IMR-90 (cell line): Measurements from ENCODE around the gene NATD1. TPM values are rescaled to one million over a fixed set of nuclear protein-coding genes. Genes with fewer than 3 reads are reported as not detected.

Experiments
- ATAC-seq: fragments of 200-7000 bp; cut with Tn5 transposase; 2 replicates; pipeline ENCODE4 v1.9.1; 2020; ENCODE audit warnings: low read depth, mild to moderate bottlenecking, moderate library complexity
- BruUV-seq: library from RNA; stranded (reverse); fragments of 400-500 nt; replicated peaks from 2 replicates; lab custom pipeline; 2021; lab: Mats Ljungman, UMichigan
- CTCF ChIA-PET: fragments of 300-600 bp; formaldehyde crosslinking; extraction: SDS; loops from one replicate; lab custom pipeline; 2021; ENCODE audit warnings: antibody characterized with exemption; lab: Yijun Ruan, JAX
- POLR2A ChIA-PET: fragments of 300-600 bp; sonication (Branson Sonifier 250); formaldehyde crosslinking; loops from one replicate; lab custom pipeline; 2022; ENCODE audit warnings: antibody characterized with exemption; ENCODE audit not compliant: unreplicated experiment; lab: Charles Lee
- DNase-seq: peaks from one replicate; pipeline ENCODE4 v3.0.0; 2013
- H2AFZ ChIP-seq: replicated peaks from 2 replicates; pipeline ENCODE3; 2013; ENCODE audit warnings: low read length, mild to moderate bottlenecking; ENCODE audit not compliant: poor library complexity
- H2AK5ac ChIP-seq: 2 replicates; pipeline ENCODE4 v1.6.1; 2013; ENCODE audit warnings: low read depth, low read length, inconsistent platforms
- H2AK9ac ChIP-seq: replicated peaks from 2 replicates; pipeline ENCODE3; 2013; ENCODE audit warnings: mild to moderate bottlenecking, low read depth, low read length, moderate library complexity; ENCODE audit not compliant: poor library complexity
- H2BK120ac ChIP-seq: 2 replicates; pipeline ENCODE4 v1.6.1; 2013; ENCODE audit warnings: low read depth, low read length, inconsistent platforms
- H2BK15ac ChIP-seq: 3 replicates; pipeline ENCODE4 v1.6.1; 2013; ENCODE audit warnings: low read depth, low read length, inconsistent platforms
- H2BK20ac ChIP-seq: 2 replicates; pipeline ENCODE4 v1.6.1; 2013; ENCODE audit warnings: low read depth, mild to moderate bottlenecking, inconsistent platforms, low read length, moderate library complexity
- H2BK5ac ChIP-seq: 2 replicates; pipeline ENCODE4 v1.6.1; 2013; ENCODE audit warnings: mild to moderate bottlenecking, low read depth, low read length, inconsistent platforms; ENCODE audit not compliant: poor library complexity, severe bottlenecking
- H3K14ac ChIP-seq: replicated peaks from 2 replicates; pipeline ENCODE4 v1.6.1; 2013; ENCODE audit warnings: low read depth, low read length, inconsistent platforms
- H3K18ac ChIP-seq: 2 replicates; pipeline ENCODE4 v1.6.1; 2013; ENCODE audit warnings: low read depth, low read length, control low read depth
- H3K23ac ChIP-seq: 2 replicates; pipeline ENCODE4 v1.6.1; 2013; ENCODE audit warnings: low read depth, low read length, inconsistent platforms
- H3K27ac ChIP-seq: 2 replicates; pipeline ENCODE4 v1.5.1; 2013; ENCODE audit warnings: mild to moderate bottlenecking, control low read depth, low read length; ENCODE audit not compliant: insufficient read depth
- H3K27me3 ChIP-seq: 2 replicates; pipeline ENCODE4 v1.6.1; 2013; ENCODE audit warnings: low read length; ENCODE audit not compliant: control insufficient read depth, insufficient read depth
- H3K36me3 ChIP-seq: 2 replicates; pipeline ENCODE4 v1.6.1; 2013; ENCODE audit warnings: low read length, mixed read lengths; ENCODE audit not compliant: control insufficient read depth, insufficient read depth
- H3K4ac ChIP-seq: 2 replicates; pipeline ENCODE4 v1.6.1; 2013; ENCODE audit warnings: low read depth, low read length, inconsistent platforms
- H3K4me1 ChIP-seq: 2 replicates; pipeline ENCODE4 v1.6.1; 2013; ENCODE audit warnings: low read length, mixed read lengths; ENCODE audit not compliant: control insufficient read depth, insufficient read depth
- H3K4me2 ChIP-seq: 2 replicates; pipeline ENCODE4 v1.6.1; 2013; ENCODE audit warnings: low read depth, mild to moderate bottlenecking, control low read depth, low read length, moderate library complexity
- H3K4me3 ChIP-seq: 2 replicates; pipeline ENCODE4 v1.5.1; 2013; ENCODE audit warnings: low read depth, mild to moderate bottlenecking, control low read depth, low read length, moderate library complexity; ENCODE audit not compliant: insufficient read depth
- H3K56ac ChIP-seq: 2 replicates; pipeline ENCODE4 v1.6.1; 2013; ENCODE audit warnings: low read length, inconsistent platforms; ENCODE audit not compliant: insufficient read depth; ENCODE audit errors: extremely low read depth
- H3K79me1 ChIP-seq, 2 experiments: 2 replicates each; pipeline ENCODE4 v1.6.1; 2013; ENCODE audit warnings: low read length in 2 of 2, inconsistent platforms in 1 of 2, low read depth in 1 of 2
- H3K9ac ChIP-seq: 2 replicates; pipeline ENCODE4 v1.6.1; 2013; ENCODE audit warnings: low read depth, low read length, control low read depth
- H3K9me1 ChIP-seq: 2 replicates; pipeline ENCODE4 v1.6.1; 2013; ENCODE audit warnings: low read length, inconsistent platforms; ENCODE audit not compliant: insufficient read depth
- H3K9me3 ChIP-seq: 2 replicates; pipeline ENCODE4 v1.6.1; 2013; ENCODE audit warnings: low read length; ENCODE audit not compliant: control insufficient read depth, insufficient read depth
- H4K20me1 ChIP-seq: 2 replicates; pipeline ENCODE4 v1.6.1; 2013; ENCODE audit warnings: low read length, inconsistent platforms; ENCODE audit not compliant: insufficient read depth
- H4K5ac ChIP-seq: 2 replicates; pipeline ENCODE4 v1.6.1; 2013; ENCODE audit warnings: mild to moderate bottlenecking, low read depth, low read length, control low read depth
- H4K8ac ChIP-seq, 2 experiments: 2 replicates each; pipeline ENCODE4 v1.6.1; 2013; ENCODE audit warnings: low read depth in 2 of 2, low read length in 2 of 2, control low read depth in 1 of 2, inconsistent platforms in 1 of 2
- H4K91ac ChIP-seq: 2 replicates; pipeline ENCODE4 v1.6.1; 2013; ENCODE audit warnings: low read depth, low read length, inconsistent platforms; ENCODE audit not compliant: insufficient read depth
- BHLHE40 ChIP-seq: fragments of 150-350 bp; IDR thresholded peaks from 2 replicates; pipeline ENCODE4 v1.6.1; 2016; ENCODE audit warnings: mild to moderate bottlenecking, low read depth, low read length
- CEBPB ChIP-seq: IDR thresholded peaks from 2 replicates; pipeline ENCODE4 v1.6.1; 2012; ENCODE audit warnings: low read depth, low read length, improper control_type of control experiment
- CHD1 ChIP-seq: IDR thresholded peaks from 2 replicates; pipeline ENCODE4 v1.6.1; 2012; ENCODE audit warnings: low read depth, low read length, improper control_type of control experiment
- FOS ChIP-seq: fragments of 150-350 bp; IDR thresholded peaks from 2 replicates; pipeline ENCODE4 v1.6.1; 2016; ENCODE audit warnings: low read depth, low read length
- MAFK ChIP-seq: IDR thresholded peaks from 2 replicates; pipeline ENCODE4 v1.6.1; 2012; ENCODE audit warnings: low read depth, low read length, improper control_type of control experiment
- MAZ ChIP-seq: IDR thresholded peaks from 2 replicates; pipeline ENCODE4 v1.6.1; 2012; ENCODE audit warnings: low read depth, mild to moderate bottlenecking, low read length, improper control_type of control experiment, moderate library complexity, borderline replicate concordance
- MXI1 ChIP-seq: IDR thresholded peaks from 2 replicates; pipeline ENCODE4 v1.6.1; 2012; ENCODE audit warnings: low read depth, mild to moderate bottlenecking, low read length, moderate library complexity, borderline replicate concordance
- NFE2L2 ChIP-seq: fragments of 150-350 bp; IDR thresholded peaks from 2 replicates; pipeline ENCODE4 v1.6.1; 2016; ENCODE audit warnings: low read depth, mild to moderate bottlenecking, low read length
- POLR2A ChIP-seq: IDR thresholded peaks from 2 replicates; pipeline ENCODE4 v1.6.1; 2012; ENCODE audit warnings: mild to moderate bottlenecking, low read depth, low read length
- RAD21 ChIP-seq: IDR thresholded peaks from 2 replicates; pipeline ENCODE4 v1.6.1; 2012; ENCODE audit warnings: low read length, improper control_type of control experiment
- RCOR1 ChIP-seq: IDR thresholded peaks from 2 replicates; pipeline ENCODE4 v1.6.1; 2012; ENCODE audit warnings: mild to moderate bottlenecking, low read length, improper control_type of control experiment; ENCODE audit not compliant: insufficient replicate concordance
- RFX5 ChIP-seq: IDR thresholded peaks from 2 replicates; pipeline ENCODE4 v1.8.0; 2012; ENCODE audit warnings: low read depth, mild to moderate bottlenecking, low read length, moderate library complexity
- SMC3 ChIP-seq: fragments of 150-350 bp; IDR thresholded peaks from 2 replicates; pipeline ENCODE4 v1.6.1; 2016; ENCODE audit warnings: low read depth, mild to moderate bottlenecking, antibody characterized with exemption, low read length, moderate library complexity
- WGBS, 2 experiments: methylation state at CpG; one replicate each; pipeline versions ENCODE4 v1.1.5 to v1.1.7; 2013; ENCODE audit warnings: missing lambda C conversion rate in 2 of 2; ENCODE audit not compliant: insufficient read length in 1 of 2; ENCODE audit errors: extremely low coverage in 2 of 2; 5-methylcytosine and 5-hydroxymethylcytosine counted together
- dilution Hi-C: fragments of 300-500 bp; cut with HindIII; formaldehyde crosslinking; loops from one replicate; pipeline ENCODE4 v1.14.3; 2018; ENCODE audit warnings: low sequenced_read_pairs; ENCODE audit not compliant: unreplicated experiment
- in situ Hi-C: fragments of 300-500 bp; cut with MboI; formaldehyde crosslinking; loops from 3 replicates; pipeline ENCODE4 v1.14.3; 2019; ENCODE audit warnings: low sequenced_read_pairs, inconsistent platforms, mixed read lengths
- intact Hi-C: fragments of 100-400 bp; cut with micrococcal nuclease; formaldehyde crosslinking; loops from 2 replicates; pipeline ENCODE4 v1.10.0; 2022
- polyA plus RNA-seq, 3 experiments: library from polyadenylated mRNA; depleted of rRNA; stranded (reverse); fragments of >200 nt; gene quantifications; 2 replicates each; pipeline ENCODE4 v1.2.3, GENCODE V29; 2012; ENCODE audit warnings: low replicate concordance in 1 of 3
- total RNA-seq: library from RNA; depleted of rRNA; stranded (reverse); fragments of >200 nt; gene quantifications from 2 replicates; pipeline ENCODE4 v1.2.3, GENCODE V29; 2012
- TF ChIP-seq, protein P1 (sequence below): conservative IDR thresholded peaks from 2 replicates; pipeline ENCODE4 v1.5.1; 2012; ENCODE audit warnings: mild to moderate bottlenecking, low read depth, low read length, improper control_type of control experiment
- TF ChIP-seq, protein P2 (sequence below): fragments of 150-350 bp; IDR thresholded peaks from 2 replicates; pipeline ENCODE4 v1.6.1; 2017; ENCODE audit warnings: mild to moderate bottlenecking, antibody characterized with exemption, low read length, low read depth
- TF ChIP-seq, protein P3 (sequence below): fragments of 150-350 bp; IDR thresholded peaks from 2 replicates; pipeline ENCODE4 v1.6.1; 2016; ENCODE audit warnings: low read depth, mild to moderate bottlenecking, low read length, moderate library complexity, borderline replicate concordance

The NATD1 gene
- total and polyA plus RNA-seq, 2 of the 4 experiments (the other 2 are of a cell fraction) = 0.90 to 4.3 TPM

DNA sequence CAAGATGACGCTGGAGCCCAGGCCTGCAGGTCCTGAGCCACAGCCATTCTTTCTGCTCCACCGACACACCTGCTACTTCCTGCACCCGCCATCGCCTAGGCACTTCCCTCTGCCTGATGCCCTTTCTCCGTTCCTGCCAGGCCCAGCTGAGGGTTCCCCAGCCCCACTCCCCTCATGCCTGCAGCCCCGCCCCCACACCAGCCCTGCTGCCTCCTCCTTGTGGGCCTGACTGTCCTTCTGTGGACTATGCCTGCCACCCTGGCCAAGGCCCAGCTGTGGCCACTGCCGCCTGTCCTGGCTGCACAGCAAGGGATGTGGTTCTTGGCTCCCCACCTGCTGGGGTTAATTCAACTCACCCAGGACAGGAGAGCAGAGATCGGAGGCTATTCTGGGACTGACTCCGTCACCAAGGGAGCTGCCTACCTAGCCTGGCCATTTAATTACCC, 7.5 kb downstream of the NATD1 start:
- BruUV-seq = no TSS peak

More for the DNA sequence above, 7.5 kb downstream of the NATD1 start:
- Histone ChIP-seq H4K91ac (no peak overlapping the region), H3K4me1 (no peaks in the 10 kb centered on the region; the same call in 1 of the 2 replicates), H3K9me3 (no peaks in the 10 kb centered on the region), H3K9ac (no peak overlapping the region), H3K36me3 (peaks cover 7% of the 10 kb centered on the region; the same call in 1 of the 2 replicates), H4K8ac (no peak overlapping the region), H2AK5ac (no peak overlapping the region), H2BK20ac (no peak overlapping the region), H4K5ac (no peak overlapping the region), H3K4ac (no peak overlapping the region), H4K20me1 (peaks cover 7% of the 10 kb centered on the region), H3K18ac (no peak overlapping the region), H3K9me1 (no peaks in the 10 kb centered on the region), H3K14ac (no peak overlapping the region), H3K23ac (no peak overlapping the region), H3K27me3 (no peaks in the 10 kb centered on the region), H2AK9ac (no peak overlapping the region), H2BK120ac (no peak overlapping the region), H3K27ac (no peak overlapping the region), H3K4me2 (no peak overlapping the region), H2AFZ (no peak overlapping the region), H3K79me1 (peaks cover 0 to 4% of the 10 kb centered on the region in 2 experiments; a peak in 1 of 4 replicates), H2BK15ac (no peak overlapping the region), H3K56ac (no peak overlapping the region), H2BK5ac (no peak overlapping the region), H3K4me3 (no peak overlapping the region)
- no peak for DNase-seq
- dilution Hi-C loops (no loop called here), intact Hi-C loops (no loop called here), in situ Hi-C loops (no loop called here)
- ChIA-PET POLR2A (no interaction called here), CTCF (no interaction called here)
- 82% methylated on average over 4 of the region's 9 CpGs; no CpG with 5 or more reads in 1 of the 2 experiments for whole genome bisulfite sequencing, 2 experiments
- ATAC-seq = no peak
- TF ChIP-seq FOS (no peak), MXI1 (no peak), RFX5 (no peak), POLR2A (no peak), RCOR1 (no peak), MAFK (no peak), BHLHE40 (no peak), MAZ (no peak), CHD1 (no peak), CEBPB (no peak), SMC3 (no peak), RAD21 (no peak), NFE2L2 (no peak)
- TF ChIP-seq, protein P1, sequence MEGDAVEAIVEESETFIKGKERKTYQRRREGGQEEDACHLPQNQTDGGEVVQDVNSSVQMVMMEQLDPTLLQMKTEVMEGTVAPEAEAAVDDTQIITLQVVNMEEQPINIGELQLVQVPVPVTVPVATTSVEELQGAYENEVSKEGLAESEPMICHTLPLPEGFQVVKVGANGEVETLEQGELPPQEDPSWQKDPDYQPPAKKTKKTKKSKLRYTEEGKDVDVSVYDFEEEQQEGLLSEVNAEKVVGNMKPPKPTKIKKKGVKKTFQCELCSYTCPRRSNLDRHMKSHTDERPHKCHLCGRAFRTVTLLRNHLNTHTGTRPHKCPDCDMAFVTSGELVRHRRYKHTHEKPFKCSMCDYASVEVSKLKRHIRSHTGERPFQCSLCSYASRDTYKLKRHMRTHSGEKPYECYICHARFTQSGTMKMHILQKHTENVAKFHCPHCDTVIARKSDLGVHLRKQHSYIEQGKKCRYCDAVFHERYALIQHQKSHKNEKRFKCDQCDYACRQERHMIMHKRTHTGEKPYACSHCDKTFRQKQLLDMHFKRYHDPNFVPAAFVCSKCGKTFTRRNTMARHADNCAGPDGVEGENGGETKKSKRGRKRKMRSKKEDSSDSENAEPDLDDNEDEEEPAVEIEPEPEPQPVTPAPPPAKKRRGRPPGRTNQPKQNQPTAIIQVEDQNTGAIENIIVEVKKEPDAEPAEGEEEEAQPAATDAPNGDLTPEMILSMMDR = no peak
- TF ChIP-seq, protein P2, sequence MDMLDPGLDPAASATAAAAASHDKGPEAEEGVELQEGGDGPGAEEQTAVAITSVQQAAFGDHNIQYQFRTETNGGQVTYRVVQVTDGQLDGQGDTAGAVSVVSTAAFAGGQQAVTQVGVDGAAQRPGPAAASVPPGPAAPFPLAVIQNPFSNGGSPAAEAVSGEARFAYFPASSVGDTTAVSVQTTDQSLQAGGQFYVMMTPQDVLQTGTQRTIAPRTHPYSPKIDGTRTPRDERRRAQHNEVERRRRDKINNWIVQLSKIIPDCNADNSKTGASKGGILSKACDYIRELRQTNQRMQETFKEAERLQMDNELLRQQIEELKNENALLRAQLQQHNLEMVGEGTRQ = no peak
- TF ChIP-seq, protein P3, sequence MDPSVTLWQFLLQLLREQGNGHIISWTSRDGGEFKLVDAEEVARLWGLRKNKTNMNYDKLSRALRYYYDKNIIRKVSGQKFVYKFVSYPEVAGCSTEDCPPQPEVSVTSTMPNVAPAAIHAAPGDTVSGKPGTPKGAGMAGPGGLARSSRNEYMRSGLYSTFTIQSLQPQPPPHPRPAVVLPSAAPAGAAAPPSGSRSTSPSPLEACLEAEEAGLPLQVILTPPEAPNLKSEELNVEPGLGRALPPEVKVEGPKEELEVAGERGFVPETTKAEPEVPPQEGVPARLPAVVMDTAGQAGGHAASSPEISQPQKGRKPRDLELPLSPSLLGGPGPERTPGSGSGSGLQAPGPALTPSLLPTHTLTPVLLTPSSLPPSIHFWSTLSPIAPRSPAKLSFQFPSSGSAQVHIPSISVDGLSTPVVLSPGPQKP = no peak
